ENCODE results near the gene SORCS1.

SORCS1 gene

GRCh38 chr10:107103174-107104025 lies 61.1 kb downstream of the SORCS1 start:
- DNase-seq, result no peak

- DNase-seq, result no peak
These were observed 66.2 kb downstream of the SORCS1 start for GRCh38 chr10:107098326-107098725.

DNA sequence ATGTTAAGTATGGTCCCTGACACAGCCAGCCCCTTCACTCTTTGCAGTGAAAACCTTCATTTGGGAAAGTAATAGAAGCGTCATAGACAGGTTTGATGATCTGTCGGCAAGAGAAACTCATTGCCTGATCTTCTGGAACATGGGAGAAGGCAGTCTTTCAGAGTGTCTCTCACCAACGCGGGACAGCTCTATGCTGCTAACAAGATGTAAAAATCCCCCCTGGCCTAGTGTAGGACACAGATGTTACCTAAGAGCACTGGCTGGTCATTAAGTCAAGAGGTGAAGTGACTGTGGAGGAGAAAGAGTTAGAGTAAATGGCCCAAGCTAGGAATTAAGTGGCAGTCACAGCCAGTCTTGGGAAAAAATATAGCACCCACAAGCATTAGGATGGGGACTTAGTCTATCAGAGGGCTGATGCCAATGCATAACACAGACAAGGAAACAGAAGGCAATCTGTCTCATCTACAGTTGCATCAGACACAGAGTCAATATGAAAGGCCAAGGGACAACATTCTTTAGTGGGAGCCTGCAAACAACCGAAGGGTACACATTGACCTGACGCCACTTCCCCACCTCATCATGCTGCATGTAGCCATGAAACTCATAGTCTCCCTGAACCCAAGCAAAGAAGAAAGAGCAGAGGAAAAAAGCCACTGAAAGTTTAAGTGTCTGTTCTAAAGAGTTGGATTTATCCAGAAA lies 69.5 kb downstream of the SORCS1 start:
- no peak for DNase-seq

- DNase-seq, result no peak
These were observed 72.2 kb downstream of the SORCS1 start for GRCh38 chr10:107092321-107092720.

- DNase-seq, result no peak
These were observed 73.4 kb downstream of the SORCS1 start for GRCh38 chr10:107091126-107091525.

- no peak for DNase-seq
These were observed 78.6 kb downstream of the SORCS1 start for GRCh38 chr10:107085665-107086525.

DNA sequence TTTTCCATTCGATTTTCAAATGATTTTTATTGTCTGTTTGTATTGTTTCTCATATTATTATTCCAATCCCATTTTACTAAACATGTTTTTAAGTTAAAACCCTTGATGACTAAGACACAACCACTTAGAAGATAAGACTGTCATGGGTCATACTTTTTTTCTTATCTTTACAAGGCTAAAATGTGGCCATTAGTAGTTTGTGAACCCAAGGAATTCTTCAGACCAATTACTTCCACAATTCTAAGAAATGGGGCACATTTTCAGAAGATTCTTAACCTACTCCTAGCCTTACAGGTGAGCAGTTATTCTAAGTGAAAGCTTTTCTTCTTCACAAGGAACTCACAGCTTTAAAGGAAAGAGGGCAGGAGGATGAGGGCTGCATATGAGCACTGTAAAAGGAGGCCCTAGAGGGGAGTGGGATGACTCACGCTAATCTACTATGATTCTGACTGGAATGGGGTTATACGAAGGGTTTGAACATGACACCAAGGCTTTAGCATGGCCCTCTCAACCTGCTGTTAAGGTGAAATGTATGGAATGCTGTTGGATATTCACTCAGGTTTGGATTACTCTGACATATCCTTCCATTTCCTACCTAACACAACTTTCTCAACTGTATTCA lies 81.0 kb downstream of the SORCS1 start:
- DNase-seq, result no peak

GRCh38 chr10:107081644-107082043 lies 82.9 kb downstream of the SORCS1 start:
- DNase-seq, result no peak

DNA sequence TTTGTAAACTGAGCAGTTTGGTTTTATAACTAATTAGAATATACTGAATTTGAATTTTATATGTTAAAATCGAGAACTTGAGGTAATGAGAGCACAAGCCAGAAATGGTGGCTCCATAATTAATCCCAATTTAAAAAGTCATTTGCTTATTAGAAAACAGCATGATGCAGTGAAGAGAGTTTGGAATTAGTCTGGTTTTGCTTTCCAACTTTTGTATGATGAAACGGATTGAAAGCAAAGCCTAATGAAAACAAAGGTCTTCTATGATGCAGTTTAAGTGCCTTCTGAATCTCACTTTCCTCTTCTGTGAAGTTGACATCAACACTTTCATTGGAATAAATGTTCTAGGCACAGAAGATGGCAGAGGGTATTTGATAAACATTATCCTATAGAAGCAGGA lies 89.4 kb downstream of the SORCS1 start:
- DNase-seq, result no peak

DNA sequence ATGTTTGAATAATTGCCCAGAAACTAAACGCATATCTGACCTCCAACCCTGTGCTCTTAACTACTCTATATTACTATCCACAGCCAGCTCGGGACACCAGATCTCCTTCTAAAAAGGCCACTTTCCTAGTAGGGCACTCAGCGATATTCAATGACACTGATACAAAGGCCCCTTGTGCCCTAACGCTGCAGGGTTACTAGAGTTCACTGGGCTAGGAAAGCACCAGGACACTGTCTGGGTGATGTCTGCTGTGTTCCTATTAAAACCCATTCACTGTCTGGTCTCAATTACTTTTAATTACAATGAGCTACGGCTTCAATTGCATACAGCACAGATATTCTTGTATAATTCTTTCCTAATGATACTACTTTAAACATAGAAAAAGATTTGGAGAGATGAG lies 91.7 kb downstream of the SORCS1 start:
- no peak for DNase-seq

GRCh38 chr10:107072028-107072427 lies 92.5 kb downstream of the SORCS1 start:
- no peak for DNase-seq

GRCh38 chr10:107071301-107071700 lies 93.2 kb downstream of the SORCS1 start:
- no peak for DNase-seq

DNA sequence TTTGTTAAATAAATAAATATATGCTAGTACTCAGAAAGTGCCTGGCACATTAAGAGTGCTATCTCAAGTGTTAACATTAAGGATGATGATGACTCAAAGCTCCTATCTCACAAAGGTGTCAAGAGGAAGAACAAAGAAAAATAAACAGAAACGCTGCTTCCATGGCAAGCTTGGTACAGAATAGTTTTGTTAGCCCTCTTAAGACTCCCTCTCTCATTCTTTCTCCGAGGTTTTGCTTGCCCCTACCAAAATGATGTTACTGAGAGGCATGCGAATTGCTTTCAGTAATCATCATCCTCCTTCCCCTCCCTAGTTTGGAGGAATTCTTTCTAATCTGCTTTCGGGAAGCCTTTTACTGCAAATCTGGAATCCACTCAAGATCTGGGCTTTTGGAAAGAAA lies 96.7 kb downstream of the SORCS1 start:
- no peak for DNase-seq

DNA sequence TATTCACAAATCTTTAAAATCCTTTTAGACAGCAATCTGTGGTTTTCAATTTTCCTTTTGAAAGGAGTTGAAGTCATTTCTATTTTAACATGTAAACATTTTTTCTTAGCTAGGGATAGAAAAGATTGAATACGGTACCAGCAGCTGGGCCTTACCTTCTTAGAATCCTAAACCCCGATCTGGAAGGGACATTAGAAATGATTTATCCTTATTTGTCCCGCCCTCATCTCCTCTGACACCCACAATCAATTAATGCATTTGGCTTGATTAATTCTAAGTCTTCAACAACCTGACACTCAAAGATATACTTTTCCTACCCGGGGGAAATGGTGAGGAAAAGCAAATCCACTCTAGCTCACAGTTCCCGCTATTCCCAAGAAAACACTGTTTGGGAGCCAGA lies 100.4 kb downstream of the SORCS1 start:
- DNase-seq, result no peak

DNA sequence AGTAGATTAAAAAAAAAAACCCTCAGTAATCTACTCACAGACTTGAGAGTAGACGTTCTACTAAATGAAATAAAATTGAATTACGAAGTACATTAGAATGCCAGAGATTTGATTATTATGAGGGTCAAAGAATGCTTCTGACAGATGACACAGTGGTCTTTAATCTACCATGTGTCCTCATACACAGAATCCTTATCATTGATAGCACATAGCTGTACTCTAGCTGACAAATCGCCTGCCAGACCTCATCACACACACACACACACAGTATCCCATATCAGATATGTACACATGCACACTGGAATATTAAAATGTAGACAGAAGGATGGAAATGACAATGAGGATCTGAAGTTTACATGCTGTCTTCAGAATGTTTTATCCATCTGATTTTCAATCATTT lies 104.6 kb downstream of the SORCS1 start:
- DNase-seq, result no peak

GRCh38 chr10:107059068-107059804 lies 105.3 kb downstream of the SORCS1 start:
- DNase-seq, result no peak

DNA sequence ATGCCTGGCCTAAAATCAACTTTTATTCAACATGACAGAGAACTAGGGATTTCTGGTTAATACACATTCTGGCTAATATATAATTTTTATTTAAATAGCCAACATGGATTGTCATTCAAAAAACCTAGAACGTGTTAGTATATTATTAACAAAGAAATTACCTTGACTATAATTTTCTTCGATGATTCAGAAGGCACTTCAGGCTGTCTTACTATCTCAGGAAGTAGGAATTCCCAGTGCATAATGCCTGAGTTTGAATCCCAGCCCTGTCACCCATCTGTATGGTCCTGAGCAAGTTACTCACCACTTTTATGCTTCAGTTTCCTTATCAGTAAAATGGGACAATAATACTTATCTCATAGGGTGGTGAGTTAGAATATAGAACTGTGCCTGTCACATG lies 106.2 kb downstream of the SORCS1 start:
- no peak for DNase-seq

DNA sequence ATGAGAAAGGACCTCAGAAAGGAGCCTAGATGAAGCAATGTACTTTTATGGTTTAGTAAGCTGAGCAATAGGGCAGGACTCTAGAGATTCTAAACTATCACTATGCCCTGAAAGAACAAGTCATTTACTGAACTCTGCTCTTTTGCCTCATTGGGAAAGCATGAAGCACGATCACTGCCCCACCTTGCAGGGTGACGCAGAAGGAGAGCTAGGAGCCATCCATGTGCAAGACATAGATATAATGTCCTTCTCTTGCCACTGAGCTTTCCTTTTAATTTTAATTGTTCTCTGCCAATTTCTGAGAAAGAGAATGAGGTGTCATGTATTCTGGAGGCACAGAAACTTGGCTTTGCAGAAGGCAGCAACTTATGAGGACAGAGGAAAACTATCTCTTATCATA lies 108.3 kb downstream of the SORCS1 start:
- no peak for DNase-seq

- DNase-seq, result no peak
These were observed 109.9 kb downstream of the SORCS1 start for GRCh38 chr10:107054469-107055156.

DNA sequence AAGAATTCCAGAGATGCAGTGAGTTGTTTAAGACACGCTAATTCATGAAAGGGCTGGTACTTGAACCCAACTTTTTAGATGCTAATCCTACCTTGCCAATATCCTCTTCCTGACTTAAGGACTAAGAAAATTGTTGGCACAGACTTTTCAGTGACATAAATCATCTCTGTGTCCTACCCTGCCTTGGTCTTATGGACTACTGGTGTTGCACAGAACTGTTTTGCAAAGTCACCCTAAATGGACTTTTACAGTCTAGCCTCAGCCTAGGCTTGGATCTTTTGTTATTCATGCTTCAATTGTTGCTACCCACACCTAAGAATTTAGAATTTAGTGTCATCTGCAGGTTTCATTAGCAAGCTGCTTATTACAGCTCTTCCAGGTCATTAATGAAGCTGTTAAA lies 112.7 kb downstream of the SORCS1 start:
- DNase-seq, result no peak

DNA sequence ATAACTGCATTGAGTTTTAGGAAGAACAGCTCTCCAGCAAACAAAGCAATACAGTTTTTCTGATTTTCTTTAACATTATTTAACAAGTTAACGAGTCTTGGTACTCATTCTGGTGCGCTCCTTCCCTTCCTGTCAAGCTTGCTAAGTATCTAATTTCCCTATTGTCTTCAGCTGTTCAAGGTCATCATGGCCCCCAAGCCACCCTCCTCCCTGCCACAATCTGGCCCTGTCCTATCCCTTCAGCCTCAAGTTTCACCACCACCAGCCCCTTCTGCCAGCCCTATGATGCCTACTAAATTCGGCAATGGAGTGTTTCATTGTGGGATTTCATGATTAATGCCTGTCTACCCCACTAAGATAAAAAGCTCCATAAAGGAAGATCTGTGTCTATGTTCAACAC lies 121.0 kb downstream of the SORCS1 start:
- DNase-seq, result no peak

Measured in activated gamma-delta T cell treated with Interleukin-2 at 50 U/mL for 16 hours (primary cell).